Measurements from ENCODE around the gene HSD11B1L.

The HSD11B1L gene, protein sequence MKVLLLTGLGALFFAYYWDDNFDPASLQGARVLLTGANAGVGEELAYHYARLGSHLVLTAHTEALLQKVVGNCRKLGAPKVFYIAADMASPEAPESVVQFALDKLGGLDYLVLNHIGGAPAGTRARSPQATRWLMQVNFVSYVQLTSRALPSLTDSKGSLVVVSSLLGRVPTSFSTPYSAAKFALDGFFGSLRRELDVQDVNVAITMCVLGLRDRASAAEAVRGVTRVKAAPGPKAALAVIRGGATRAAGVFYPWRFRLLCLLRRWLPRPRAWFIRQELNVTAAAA

DNA sequence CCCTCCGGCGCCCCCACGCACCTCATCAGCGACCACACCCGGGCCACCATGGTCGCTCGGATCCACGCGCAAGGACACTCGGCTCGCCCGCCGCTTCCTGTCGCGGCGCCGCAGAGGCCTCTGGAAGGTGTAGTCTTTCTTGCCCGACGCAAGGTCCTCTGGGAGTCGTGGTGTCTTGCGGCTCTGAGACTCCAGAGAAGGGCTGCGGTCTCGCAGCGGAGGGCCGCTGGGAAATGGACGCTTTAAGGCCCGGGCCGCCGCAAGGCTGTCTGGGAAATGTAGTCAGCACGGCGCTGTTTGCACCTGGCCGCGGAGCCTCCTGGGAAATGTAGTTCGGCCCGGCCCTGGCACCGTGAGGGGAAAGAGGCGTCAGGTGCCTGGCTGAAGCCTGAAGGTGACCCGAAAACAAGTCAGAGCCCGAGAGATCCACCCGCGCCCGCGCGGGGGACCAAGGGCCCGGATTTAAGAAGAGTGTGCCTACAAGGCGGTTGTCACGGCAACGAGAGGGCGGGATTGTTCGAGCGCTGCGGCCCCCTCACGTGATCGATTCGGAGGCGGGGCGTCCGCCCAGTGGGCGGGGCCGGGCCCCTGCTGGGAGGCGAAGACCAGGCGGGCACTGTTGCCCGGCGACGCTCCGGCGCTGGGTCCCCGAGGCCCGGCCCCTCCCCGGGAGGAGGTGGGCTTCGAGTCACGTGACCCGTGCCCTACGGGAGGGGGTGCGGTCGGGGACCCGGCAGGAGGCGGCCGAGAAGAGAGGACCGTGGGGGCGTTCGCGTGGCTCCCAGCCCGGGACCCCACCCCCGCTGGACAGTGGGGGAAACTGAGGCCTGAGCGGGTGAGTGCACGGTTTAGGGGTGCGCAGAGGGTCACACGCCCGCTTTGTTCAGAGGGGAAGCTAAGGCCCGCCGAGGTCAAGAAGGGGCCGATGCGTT is at the start of gene HSD11B1L, which contains the start of gene MICOS13:
HSD11B1L (plus strand) TSS at position 591 of the 932 bp plus-strand sequence. CDS start 3,806 bp downstream, outside the sequence.
MICOS13 (minus strand) TSS at position 80 of the 932 bp plus-strand sequence; CDS start at position 50, 30 bp downstream.
- DNase-seq: peak; percentile 98

DNA sequence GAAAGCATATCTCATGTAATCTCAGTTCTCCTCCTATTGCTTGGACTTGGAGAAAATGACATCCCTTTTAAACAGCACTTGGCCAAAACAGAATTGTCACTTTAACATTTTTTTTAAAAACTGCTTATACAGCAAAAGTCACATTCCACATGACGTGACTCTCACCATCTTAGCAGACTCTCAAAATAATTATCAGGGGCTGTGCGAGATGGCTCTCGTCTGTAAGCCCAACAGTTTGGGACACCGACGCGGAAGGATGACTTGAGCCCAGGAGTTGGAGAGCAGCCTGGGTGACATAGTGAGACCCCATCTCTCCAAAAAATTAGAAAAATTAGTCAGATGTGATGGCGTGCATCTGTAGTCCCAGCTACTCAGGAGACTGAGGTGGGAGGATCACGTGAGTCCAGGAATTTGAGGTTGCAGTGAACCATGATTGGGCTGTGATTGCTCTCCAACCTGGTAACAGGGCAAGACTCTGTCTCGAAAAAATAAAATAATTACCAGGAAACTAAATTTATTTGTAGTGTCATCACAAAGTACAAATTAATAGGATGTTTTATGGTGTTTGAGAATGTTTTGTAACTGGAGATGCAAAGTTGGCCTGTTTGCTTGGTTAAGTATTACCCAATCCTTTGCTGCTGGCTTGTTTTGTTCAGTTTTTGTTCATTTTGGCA is 49.1 kb upstream of the HSD11B1L start:
- no peak for DNase-seq

DNA sequence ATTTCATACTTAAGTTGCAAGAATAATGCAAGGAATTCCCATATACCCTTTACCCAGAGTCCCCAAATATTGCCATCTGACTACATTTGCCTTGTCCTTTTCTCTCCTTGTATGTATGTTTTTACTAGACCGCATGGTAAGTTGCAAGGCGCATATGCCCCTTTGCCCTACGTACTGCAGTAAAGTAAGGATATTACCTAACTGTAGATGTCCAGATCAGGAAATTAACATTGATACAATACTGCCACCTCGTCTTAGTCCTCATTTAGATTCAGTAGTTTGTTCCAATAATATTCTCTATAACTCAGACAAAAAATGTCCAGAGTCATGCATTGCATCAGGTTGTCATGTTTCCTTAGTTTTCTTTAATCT is 48.6 kb upstream of the HSD11B1L start:
- DNase-seq: no peak

DNA sequence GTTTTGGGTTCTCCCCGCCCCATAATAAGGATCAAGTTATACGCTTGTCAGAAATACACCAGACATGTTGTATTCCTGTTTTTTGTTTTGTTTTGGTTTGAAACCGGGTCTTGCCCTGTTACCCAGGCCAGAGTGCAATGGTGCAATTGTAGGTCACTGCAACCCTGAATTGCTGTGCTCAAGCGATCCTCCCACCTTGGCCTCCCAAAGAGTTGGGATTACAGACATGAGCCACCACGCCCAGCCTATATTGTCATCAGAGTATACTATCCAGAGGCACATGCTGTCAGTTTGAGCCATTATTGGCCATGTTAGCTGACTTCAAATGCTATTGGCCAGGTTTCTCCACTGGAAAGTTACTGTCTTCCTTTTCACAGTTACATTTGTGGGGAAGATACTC is 48.2 kb upstream of the HSD11B1L start:
- DNase-seq: no peak

DNA sequence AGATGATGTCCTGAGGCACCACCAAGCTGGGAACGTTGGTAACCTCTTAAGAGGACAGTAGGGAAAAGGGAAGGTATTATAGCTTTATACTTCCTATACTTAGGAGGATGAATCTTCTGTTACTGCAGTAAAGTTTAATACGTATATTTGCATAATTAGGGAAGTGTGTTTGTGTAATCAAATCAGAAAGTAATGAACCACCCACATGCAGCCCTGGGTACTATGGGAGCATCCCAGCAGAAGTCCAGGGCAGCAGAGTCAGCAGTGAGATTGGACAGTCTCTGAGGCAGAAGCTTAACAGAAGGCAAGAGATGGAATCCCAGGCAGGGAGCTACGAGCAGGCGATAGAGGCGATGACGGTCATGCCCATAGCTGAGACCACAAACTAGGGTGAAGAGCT is 45.4 kb upstream of the HSD11B1L start:
- DNase-seq: no peak

DNA sequence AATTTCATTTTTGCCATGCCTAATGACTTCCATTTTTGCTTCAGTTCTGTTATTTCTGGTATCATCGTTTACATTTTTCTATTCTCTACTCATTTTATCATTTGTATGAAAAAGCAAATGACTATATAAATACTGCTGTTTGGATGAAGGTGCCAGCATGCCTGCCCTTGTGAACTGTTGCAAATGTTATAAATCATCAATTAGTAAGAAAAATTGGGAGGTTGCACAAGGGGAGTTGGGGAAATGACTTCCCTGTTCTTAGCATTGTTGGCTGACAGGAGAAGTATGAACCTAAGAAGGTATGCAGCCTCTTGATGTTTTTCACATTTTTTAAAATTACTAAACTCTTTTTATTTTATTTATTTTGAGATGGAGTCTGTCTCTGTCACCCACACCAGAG is 42.9 kb upstream of the HSD11B1L start:
- DNase-seq: no peak

DNA sequence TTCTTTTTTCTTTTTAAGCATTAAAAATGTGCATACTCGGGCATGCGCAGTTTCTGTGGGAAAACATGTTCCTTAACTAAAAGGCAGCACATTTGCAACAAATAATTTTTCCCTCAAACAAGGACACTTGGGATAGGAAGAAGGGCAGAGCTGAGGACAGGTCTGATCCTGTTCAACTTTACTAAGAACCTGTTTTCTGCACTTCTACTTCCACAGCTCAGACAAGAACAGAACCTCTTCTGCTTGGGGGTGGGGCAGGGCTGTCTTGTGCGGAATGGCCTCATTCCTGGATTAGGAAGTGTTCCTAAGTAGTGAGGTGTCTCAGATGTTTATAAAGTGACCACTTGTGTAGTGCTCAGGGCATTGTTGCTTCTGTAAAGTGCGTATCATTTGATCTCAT is 39.7 kb upstream of the HSD11B1L start:
- DNase-seq: no peak

DNA sequence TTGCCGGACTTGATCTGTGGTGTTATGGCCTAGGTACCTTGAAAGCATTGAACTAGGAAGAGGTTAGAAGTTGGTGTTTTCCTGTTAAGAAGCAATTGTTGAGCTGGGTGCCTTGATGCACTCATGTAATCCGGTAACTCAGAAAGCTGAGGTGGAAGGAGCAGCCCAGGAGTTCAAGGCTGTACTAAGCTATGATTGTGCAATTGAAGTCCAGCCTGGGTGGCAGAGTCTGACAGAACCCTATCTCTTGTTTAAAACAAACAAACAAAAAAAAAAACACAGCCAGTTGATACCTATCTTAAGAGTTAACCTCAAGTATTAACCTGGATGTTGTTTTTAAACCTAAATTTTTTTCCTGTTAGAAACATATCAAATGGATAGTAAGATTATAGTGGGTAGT is 38.6 kb upstream of the HSD11B1L start:
- no peak for DNase-seq

DNA sequence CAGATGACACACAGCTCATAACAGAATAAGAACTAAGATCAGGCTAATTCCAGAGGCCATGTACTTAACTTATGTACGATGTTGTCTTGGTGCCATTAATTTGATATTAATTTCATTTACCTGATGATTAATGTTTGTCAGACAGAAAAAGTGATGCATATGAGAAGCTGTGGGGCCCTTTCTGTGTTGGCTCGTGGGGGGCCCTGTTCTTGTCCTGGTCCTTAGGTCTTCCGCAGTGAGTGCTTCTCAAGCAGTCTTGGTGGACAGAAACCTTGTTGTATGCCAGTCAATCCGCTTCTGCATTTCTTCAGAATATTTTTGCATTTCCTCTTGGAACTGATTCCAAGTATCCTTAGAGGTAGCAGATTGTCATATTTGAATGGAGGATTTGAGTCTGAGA is 37.8 kb upstream of the HSD11B1L start:
- DNase-seq: no peak

DNA sequence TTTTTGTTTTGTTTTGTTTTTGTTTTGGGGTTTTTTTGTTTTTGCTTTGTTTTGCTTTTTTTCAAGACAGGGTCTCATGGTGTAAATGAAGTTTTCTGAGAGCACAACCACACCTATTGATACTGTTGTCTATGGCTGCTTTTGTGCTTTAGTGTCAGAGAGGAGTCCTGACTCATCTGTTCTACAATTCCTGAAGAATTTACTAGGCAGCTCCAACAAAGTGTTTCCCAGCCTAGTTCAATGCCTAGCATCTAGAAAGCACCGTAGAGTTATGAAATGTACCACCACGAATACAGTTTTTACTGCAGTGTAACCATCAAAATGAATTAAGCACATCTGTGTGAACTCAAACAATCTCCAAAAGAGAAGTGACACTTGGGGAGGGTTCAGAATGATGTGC is 36.8 kb upstream of the HSD11B1L start:
- DNase-seq: no peak

DNA sequence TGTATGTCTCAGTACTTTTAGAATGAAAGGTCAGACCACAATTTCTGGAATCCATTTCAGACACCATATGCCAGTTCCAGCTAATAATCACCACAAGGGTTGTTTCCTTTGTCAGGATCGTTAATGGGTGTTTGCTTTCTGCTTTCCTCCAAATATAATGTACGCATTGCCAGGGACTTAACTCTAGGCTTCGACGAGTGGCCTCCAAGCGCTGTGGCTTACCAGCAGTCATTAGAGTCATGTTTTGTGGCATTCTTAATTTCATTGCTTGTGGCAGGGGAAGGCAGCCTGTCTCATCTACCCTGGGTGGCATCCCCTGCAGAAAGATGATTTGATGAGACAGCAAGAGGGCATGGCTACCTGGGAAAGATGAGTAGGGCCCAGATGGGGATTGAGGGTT is 35.4 kb upstream of the HSD11B1L start:
- no peak for DNase-seq

DNA sequence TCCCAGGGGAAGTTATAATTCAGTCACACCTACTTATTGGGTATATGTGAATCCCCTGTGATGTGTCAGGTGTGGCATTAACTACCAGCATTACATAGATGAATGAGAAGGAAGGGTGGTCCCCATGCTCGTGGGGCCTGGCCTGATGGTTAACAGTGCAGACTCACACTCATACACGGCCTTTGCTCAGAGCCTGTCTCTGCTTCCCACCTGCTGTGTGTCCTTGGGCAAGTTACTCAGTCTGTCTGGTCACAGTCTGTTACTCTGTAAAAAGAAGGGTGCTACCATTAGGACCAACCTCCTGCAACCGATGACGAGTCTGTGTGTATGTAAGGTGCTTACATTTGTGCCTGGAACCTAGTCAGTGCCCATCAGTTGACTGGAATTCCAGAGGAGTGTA is 34.1 kb upstream of the HSD11B1L start:
- DNase-seq: no peak

DNA sequence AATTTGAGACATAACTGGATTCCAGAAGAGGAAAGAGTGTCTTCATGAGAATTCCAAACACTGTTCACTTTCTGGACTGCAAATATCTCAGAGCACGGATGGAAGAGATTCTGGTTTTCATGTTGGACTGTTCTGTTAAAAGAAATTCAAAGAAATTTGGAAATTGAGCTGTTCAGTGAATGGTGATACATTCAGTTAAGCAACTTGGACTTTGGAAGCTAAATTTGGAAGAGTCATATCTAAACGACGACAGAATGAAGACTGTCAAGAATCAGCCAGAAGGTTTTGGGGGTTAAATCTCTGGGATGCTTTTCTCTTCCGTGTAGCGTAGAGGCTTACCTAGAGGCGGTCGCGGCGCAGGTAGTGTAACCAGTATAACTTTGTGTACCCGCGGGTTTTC is 32.4 kb upstream of the HSD11B1L start:
- DNase-seq: no peak

DNA sequence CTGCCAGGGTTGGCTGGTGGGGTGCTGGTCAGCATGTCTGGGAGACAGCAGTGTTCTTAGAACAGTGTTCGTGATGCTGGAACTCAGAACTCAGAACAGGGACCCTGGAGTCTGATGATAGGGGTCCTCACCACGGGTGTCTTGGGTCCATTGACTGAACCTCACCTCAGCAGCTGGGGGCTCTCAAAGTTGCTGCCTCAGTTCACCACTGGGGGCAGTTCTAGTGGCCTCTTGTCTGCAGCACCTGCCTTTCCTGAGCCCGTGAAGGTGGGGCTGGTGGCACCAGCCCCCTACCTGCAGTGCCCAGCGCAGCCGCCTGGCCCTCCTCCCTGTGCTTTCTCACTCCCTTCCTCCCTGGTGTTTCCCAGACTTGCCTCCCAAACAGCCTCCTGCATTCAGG is 29.5 kb upstream of the HSD11B1L start:
- DNase-seq: no peak

DNA sequence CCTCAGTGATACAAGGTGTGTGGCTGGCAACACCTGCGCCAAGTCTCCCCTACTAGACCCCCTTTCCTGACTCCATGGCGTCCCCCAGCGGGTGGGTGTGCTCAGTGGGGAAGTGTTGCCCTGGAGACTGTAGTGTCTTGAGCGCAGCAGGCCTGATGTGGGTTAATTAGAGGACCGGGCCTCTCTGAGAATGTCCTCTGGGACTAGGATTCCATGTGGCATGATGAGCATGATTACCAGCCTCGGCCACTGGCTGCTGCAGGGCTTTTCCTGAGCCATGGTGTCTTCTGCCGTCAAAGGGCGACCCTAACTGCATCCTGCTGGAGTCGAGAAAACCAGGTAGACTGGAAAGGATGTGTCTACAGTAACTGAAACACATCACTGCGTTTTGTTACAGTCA is 28.6 kb upstream of the HSD11B1L start:
- DNase-seq: no peak

DNA sequence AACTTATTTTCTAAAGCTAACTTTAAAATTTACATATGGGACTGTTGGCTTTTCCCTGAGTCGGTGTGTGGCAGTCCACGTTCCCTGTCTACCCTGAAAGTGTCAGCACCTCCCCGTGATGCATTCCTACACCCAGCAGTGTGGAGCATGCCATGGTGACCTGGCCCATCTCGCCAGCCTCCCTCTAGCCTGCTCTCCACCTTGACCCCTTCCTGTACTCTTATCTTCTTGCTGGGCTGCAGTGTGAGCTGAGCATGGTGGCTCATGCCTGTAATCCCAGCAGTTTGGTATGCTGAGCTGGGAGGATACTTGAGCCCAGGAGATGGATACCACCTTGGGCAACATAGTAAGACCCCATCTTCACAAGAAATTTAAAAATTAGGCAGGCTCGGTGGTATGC is 25.9 kb upstream of the HSD11B1L start:
- no peak for DNase-seq

DNA sequence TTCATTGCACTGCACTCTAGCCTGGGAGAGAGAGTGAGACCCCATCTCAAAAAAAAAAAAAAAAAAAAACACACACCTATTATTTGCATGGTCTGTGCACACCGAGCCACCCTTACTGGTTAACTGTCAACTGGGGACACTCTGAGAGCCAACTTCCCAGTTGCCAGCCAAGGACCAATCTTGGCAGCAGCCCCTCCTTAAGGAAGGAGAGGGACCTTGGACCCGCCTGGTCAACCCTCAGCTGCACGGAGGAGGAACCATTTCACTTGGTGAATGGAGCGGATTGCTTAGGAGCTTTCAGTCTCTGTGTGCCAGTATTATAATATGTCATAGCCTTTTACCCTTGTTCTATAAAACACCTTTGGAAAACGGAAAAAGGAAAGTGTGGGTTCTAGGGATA is 25.4 kb upstream of the HSD11B1L start:
- DNase-seq: no peak

DNA sequence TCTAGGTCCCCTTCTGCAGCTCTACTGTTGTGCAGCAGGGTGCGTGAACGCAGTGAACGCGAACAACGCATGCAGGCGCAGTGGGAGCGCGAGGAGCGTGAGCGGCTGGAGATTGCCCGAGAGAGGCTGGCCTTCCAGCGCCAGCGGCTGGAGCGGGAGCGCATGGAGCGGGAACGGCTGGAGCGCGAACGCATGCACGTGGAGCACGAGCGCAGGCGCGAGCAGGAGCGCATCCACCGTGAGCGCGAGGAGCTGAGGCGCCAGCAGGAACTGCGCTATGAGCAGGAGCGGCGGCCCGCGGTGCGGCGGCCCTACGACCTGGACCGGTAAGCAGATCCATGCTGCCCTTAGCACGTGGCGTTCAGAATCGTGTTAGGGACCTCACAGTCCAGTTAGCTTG is 19.3 kb upstream of the HSD11B1L start:
- no peak for DNase-seq

DNA sequence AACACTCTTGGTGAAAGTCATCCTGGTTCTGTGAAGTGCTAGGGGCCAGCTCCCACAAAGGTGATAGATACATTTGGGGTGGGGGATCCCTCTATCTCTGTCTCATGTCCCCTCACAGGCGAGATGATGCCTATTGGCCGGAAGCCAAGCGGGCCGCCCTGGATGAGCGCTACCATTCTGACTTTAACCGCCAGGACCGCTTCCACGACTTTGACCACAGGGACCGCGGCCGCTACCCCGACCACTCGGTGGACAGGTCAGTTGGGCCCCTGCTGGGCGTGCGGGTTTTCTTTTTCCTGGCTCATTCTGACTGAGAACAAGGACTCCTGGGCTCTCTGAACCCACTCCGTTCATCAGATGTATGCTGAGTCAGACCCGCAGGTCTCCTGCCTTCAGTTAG is 16.9 kb upstream of the HSD11B1L start:
- DNase-seq: no peak

DNA sequence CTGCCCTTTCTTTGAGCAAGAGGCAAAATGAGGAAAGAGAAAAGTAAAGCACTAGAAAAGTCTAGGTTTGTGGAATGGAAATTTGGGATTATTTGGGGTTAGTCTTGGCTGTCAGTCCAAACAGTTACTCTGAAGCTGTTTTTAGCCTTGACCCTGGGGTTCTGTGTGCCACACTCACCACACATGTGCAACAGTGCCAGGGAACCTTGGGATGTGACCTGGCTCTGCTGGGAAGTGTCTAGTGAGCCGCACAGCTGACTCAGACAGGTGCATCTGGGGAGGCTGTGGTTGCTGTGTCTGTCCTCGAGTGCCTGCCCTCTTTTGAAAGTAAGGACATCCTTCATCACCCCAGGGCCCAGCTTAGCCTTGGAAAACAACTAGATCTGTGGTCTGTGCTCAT is 16.3 kb upstream of the HSD11B1L start:
- DNase-seq: no peak

DNA sequence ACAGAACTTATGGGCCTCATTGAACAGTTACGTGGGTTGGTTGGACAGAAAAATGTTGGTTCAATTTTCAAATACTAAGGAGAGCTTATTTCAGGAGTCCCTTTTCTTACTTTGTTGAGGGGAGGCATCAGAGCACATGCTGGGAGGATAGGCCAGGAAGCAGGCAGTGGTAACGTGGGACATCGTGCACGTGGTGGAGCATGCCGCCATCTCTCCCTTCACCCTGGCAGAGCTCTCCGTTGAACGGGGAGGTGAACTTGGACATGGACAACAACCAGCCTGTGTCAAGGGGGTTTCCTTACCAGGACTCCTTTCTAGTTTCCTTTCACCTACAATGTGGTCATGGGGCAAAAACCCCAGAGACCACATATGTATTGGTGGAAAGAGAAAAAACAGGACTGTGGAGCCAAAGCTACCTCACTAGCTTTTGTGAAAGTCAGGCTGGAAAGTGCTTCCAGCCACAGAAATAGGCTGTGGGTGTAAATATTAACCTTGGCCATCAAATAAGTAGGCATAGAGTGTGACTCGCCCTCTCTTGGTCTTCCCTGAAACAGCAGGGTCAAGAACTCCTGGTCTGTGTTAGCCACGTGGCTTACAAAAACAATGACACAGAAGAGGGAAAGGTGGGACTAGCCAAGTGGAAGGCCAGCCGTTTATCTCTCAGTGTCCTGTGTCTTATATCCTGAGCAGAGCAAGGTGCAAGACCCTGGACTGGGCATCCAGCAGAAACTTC is 14.9 kb upstream of the HSD11B1L start:
- no peak for DNase-seq

DNA sequence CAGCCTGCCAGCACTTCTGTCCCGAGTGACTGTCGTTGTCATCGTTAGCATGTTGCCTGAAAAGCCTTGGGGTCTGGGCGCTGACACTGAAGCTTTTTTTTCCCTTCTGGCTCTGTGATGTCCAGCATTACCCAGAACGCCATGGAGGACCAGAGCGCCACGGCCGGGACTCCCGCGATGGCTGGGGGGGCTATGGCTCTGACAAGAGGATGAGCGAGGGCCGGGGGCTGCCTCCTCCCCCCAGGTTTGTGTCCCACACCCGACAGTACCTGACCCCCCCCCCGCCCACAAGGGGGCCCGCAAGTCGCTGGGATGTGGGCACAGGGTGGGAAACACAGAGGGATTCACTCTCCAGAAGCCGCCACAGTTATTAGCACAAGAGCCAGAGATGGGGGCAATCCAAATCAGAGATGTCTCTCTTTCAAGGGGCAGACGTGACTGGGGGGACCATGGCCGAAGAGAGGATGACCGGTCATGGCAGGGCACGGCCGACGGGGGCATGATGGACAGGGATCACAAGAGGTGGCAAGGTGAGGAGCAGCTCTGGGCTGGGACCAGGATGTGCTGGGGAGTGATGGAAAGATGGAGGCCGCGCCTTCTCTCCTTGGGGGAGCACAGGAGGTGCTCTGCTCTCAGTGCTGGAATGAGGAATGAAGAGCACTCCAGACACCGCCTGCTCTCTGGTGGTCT is 13.8 kb upstream of the HSD11B1L start:
- DNase-seq: no peak
